IPS DF 4.7 (cell line): ENCODE measurements around the gene EXOC4.

Experiments
- DNase-seq: peaks from one replicate; pipeline ENCODE4 v3.0.0-alpha.2; 2013; ENCODE audit warnings: low spot score; ENCODE audit errors: extremely low read depth

Gene EXOC4

GRCh38 chr7:133820584-133820983 is 567.7 kb downstream of the EXOC4 start:
- no peak for DNase-seq

GRCh38 chr7:133821171-133821570 is 568.3 kb downstream of the EXOC4 start:
- no peak for DNase-seq

- DNase-seq = no peak
These were observed 569.2 kb downstream of the EXOC4 start for GRCh38 chr7:133822001-133822641.

- no peak for DNase-seq
These were observed 570.1 kb downstream of the EXOC4 start for GRCh38 chr7:133822868-133823552.

- DNase-seq = no peak
These were observed 571.3 kb downstream of the EXOC4 start for GRCh38 chr7:133824132-133824531.

GRCh38 chr7:133827707-133828623 is 575.1 kb downstream of the EXOC4 start:
- no peak for DNase-seq

GRCh38 chr7:133828906-133829305 is 576.0 kb downstream of the EXOC4 start:
- DNase-seq = no peak

GRCh38 chr7:133829336-133829897 is 576.5 kb downstream of the EXOC4 start:
- no peak for DNase-seq

GRCh38 chr7:133830081-133830480 is 577.2 kb downstream of the EXOC4 start:
- DNase-seq = no peak

- no peak for DNase-seq
These were observed 583.8 kb downstream of the EXOC4 start for GRCh38 chr7:133836666-133837065.

- DNase-seq = no peak
These were observed 584.3 kb downstream of the EXOC4 start for GRCh38 chr7:133837224-133837623.

- DNase-seq = no peak
These were observed 586.2 kb downstream of the EXOC4 start for GRCh38 chr7:133839121-133839520.

GRCh38 chr7:133843341-133843740 is 590.5 kb downstream of the EXOC4 start:
- no peak for DNase-seq

- no peak for DNase-seq
These were observed 592.1 kb downstream of the EXOC4 start for GRCh38 chr7:133845005-133845404.

- no peak for DNase-seq
These were observed 593.5 kb downstream of the EXOC4 start for GRCh38 chr7:133846203-133846945.

GRCh38 chr7:133850497-133851280 is 597.8 kb downstream of the EXOC4 start:
- DNase-seq = no peak

- no peak for DNase-seq
These were observed 598.5 kb downstream of the EXOC4 start for GRCh38 chr7:133851411-133851810.

- DNase-seq = no peak
These were observed 600.9 kb downstream of the EXOC4 start for GRCh38 chr7:133853706-133854276.

GRCh38 chr7:133854739-133855138 is 601.9 kb downstream of the EXOC4 start:
- no peak for DNase-seq
